KBM-7 (cell line): ENCODE measurements around the gene SH3GL1.

Experiments used
- DNase-seq: peaks from one replicate; pipeline ENCODE4 v3.0.0-alpha.2; 2015
- in situ Hi-C: fragments of 300-500 bp; cut with MboI; formaldehyde crosslinking; loops from 2 replicates; pipeline ENCODE4 v1.14.3; 2020; ENCODE audit warnings: low sequenced_read_pairs, low pct_unique_long_range_greater_than_20kb, mixed read lengths

Gene SH3GL1

DNA sequence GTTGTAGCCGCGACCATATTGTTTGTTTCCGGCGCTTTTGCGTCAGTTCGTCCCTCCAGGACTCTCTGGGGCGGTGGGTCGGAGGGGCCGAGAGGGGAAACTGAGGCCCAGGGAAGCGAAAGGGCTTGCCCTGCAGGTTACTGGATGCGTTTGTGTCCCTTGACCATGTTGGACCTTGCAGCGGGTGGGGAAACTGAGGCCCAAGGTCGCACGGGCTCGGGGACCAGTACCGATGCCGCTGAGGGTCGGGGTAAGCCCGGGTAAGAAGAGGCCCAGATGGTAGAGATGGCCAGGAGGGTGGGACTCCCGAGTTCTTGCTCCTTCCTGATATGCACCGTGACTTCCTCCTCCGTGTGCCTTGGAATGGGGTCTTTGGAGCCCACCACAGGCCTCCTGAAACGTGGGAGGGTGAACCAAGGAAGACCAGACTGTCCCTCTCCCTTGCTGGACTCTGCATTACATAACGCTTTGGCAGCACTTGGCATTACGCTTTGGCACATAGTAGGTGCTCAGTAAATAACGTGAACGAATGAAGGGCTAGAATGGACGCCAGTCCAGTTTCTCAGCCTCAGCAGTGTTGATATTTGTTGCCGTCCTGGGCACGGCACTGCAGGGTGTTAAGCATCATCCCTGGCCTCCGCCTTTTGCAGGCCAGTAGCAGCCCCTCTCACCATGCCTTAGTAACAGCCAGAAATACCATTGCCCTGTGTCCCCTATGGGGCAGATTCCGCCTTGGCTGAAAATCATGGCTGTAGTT is 2.8 kb upstream of the SH3GL1 start:
- peak; percentile 21 for DNase-seq
- in situ Hi-C loops, result no loop called here

DNA sequence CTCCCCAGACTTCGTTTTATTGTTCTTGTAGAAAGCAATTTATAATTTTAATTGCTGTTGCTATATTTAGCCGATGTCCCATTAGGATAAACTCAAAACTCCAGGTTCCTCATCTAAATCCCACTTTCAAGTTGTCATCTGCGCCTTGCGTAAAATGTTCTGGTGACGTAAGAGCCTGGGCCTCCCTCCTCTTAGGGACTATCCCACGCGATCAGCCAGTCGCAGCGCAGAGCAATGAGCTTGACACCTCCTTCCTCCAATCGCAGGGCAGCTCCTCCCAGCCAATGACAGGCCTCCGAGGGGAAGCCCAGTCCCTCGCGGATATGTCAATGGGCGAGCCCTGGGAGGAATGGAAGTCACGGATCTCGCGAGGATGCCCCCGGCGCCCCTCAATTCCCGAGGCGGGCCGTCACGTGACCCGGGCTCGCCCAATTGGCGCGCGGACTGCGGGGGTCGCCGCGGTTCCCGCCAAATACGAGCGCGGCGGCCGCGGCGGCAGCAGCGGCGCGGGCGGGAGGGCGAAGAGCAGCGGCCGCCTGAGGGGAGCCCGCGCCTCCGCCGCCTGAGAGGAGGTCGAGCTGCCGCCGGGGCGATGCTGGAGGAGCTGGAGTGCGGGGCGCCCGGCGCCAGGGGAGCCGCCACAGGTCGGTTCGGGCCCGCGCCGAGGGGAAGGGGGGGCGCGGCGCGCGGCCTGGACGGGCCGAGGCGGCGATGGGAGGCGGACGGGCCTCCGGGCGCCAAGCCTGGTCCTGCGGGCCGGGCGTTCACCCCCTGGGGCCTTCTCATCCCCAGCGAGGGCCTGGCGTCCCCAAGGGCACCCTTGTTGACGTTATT is 2.0 kb upstream of the SH3GL1 start, which contains the start of gene CHAF1A:
CHAF1A (plus strand) TSS at position 470 of the 834 bp plus-strand sequence; CDS start at position 593, 123 bp downstream.
- DNase-seq, result peak; percentile 99
- in situ Hi-C loops, result no loop called here

DNA sequence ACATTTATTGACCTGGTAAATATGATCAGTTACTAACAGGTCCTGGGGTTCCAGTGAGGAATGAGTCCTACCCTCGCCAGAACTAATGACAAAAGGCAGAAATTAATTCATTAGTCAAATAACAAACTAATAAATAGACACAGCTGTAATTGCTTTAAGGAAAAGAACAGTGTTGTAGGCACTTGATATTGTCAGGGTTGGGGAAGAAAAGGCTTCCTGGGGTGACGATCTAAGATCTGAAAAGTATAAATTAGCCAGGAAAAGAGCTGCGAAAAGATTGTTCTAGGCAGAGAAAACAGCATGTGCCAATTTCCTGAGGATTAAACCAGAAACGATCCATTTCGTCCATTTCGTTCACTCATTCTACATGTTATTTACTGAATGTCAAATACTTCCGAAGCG is 1.4 kb upstream of the SH3GL1 start:
- in situ Hi-C loops, result no loop called here

DNA sequence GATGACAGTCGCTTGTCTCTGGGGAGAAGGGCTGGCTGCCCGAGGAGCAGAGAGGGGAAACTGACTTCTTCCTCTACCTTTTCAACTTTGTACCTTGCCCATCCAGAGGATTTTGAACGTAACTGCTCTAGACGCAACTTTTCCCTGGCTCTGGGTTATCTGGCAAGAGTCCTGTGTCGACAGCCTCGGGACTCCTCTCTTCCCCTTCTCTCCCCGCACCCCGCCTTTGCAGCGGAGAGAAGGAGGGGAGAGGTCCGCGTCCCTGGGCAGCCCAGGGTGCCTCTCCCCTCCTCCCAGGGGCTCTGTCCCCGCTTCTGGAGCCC is 574 bp downstream of the SH3GL1 start:
- in situ Hi-C loops, result no loop called here
- peak; percentile 57 for DNase-seq

More for the DNA sequence above, 1.4 kb upstream of the SH3GL1 start:
- no peak for DNase-seq

DNA sequence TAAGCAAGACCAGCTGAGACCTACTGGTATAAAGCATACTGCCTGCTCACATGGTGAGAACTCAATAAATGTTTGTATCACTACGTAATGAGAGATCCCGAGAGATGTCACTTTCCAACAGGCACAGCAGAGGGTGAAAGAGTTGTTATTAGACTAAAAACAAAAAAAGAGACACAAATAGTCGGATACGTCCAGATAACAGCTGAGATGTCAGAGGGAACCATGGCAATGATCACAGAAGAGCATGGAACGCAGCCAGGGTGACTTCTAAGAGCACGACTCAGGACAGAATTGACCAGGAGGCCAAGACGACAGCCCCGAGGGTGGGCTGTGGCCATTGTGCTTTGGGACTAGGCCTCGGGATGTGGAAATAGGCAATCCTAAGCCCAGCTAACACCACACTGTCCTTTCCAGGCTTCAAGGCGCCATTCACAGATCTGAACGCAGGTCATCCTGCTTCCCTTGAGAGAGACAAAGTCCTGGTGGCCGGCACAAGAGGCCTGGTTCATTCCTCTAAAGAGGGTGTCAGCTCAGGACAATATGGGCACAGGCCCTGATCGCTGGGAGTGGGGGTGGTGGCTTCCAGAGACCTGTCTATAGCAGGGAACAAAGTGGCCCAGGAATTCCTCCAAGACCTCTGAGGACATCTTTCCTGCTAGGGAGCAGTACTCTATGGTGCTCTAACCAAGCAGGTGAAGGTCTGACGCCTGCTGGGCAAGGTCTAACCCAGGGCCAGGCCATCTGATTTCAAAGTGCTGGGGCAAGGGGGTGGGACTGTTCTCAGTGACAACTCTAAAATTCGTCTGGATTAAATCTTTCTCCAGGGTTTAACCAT is 3.2 kb downstream of the SH3GL1 start:
- in situ Hi-C loops, result no loop called here

DNA sequence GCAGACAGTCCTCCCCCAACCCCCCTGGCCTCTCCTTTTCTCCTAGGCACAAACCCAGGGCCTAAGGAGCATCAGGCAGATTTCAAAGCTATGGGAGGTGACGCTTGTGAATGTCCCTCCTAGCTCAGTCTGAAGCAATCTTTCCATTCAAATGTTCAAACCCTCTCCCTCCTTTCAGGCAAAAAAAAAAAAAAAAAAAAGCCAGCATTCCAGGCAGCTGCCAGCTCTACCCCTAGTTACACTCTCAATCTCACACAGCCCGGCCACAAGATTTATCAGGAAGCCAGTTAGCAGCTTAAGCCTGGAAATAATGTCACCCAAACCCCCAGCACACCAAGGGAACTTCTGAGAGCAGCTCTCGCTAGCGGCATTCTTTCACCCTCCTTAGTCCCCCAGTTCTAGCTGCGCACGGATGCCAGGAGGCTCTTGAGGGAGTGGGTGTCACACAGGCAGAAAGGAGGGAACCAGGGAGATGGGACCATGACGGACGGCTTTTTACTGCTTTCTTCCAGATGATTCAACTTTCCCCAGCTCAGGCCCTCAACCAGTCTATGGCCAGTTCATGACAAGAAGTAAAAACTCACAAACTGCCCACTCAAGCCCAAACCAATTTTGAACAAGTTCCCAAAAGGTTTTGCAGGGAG is 6.3 kb downstream of the SH3GL1 start:
- in situ Hi-C loops, result no loop called here
- no peak for DNase-seq

More for the DNA sequence above, 3.2 kb downstream of the SH3GL1 start:
- DNase-seq, result no peak

DNA sequence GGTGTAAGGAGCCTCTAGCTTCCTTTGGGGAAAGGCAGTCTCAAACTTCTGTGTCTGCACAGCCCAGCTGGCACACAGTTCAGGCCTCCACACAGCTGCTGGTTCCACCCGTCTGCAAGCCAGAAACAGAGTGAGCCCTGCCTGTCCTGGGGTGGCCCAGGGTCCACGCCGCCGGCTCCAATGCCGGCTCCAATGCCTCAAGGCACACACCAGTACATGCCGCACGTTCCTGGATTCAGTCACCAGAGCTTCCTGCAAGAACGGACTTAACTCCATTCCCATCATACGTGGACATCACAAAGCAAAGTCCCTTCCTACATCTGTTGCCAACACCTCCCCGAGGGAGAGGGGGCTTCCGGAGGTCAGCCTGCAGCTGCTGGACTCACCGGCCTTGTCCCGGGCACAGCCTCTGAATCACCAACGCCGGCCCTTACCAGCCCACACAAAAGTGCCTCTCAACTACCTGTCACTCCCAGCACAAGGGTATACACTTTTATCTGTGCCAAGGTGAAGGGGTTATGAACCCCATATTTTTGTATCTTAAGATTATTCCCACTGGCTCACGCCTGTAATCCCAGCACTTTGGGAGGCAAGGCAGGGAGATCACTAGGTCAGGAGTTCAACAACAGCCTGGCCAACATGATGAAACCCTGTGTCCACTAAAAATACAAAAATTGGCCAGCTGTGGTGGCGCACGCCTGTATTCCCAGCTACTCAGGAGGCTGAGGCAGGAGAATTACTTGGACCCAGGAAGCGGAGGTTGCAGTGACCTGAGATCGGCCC is 8.5 kb downstream of the SH3GL1 start:
- in situ Hi-C loops, result no loop called here
- DNase-seq, result no peak

DNA sequence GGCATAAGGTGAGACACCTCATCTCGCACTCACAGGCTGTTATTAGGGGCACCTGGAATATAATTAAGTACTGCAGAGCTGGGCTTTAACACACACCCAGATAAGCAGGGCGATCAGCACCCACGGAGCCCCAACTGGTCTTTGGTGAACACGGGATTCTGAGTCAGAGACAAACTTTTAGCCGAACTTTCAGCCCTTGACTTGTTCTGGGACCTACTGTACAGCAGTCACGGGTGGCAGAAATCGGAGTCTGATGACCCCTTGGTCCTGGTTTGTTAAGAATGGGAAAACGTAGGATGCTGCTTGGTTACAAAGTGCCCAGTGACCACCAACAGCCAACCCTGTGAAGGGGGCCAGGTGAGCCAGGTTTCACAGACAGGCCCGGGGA is 9.0 kb downstream of the SH3GL1 start:
- in situ Hi-C loops, result no loop called here

DNA sequence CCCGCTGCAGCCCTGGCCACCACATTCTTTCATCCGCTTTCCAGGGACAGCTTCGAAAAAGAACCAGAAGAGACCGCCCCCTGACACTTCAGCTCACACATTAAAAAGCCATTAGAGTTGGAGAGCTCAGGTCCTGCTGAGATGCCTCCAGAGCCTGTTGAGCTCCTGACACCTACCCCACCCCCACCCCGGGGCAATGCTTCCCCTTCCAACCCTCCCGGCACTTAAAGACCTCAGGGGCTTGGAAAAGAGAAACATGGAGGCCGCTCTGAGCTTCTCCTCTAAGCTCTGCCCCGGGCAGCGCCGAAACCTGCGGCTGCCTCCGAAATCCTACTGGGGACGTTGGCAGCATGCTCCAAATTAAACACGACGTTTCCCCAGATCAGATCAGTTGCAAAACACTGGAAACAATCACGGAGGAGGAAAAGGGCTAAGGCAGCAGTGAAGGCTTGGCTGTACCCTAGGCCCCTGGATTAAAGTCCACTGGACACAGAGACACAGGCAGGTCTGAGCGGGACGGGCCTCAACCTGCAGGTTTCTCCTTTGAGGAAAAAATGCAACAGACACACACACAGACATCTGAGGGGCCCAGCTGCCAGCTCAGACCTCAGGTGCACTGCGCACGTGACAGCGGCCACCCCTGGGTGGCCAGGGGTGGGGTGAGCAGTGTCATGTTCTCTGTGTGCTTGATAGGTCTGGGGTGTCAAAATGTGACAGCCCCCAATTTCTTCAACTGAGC is 9.6 kb downstream of the SH3GL1 start:
- peak; percentile 52 for DNase-seq
- in situ Hi-C loops, result no loop called here

More for the DNA sequence above, 9.0 kb downstream of the SH3GL1 start:
- no peak for DNase-seq

DNA sequence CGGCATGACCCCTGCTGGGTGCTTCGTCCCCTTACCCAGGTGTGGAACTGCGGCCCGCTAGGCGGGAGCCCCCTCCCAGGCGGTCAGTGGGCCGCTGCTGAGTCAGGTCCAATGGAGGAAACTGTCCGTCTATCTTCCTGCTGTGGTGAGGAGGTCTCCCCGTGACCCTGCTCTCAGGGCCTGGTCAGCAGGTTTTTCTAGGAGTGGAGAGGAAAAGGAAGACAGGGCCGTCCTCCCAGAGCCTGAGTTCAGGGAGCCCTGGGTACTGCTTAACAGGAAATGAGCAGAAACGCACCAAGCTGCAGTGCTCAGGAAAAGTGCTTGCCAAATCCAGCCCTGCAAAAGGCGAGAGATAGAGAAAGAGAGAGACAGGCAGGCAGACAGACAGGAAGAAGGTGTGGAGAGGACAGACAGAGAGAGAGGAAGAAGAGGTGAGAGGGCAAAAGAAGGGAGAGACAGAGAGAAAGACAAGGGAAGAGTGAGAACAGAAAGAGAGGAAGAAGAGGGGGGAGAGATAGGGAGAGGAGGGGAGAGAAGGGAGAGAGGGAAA is 10.3 kb downstream of the SH3GL1 start:
- no peak for DNase-seq
- in situ Hi-C loops, result no loop called here

DNA sequence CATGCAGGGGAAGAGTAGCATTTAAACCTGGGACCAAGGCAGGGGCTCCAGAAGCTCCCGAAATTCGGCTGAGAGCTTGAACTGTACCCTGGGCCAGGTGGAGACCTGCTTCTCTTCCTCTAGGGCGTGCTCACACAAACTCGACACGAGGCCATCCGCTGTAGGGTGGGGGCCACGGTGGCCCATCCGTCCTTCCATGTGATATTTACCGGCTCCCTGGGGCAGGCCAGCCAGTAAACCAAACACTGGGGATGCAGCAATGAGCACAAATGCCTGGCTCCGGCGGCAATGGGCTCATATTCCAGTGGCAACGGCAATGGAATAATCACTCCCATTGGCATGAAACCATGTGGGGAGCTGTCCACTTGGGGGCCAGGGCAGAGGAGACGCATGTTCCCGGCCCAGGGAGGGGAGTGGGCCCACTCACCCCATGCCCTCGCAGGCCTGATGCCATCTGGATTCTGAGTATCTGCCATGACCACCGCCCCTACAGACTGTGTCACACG is 10.8 kb downstream of the SH3GL1 start:
- no peak for DNase-seq
- in situ Hi-C loops, result no loop called here

DNA sequence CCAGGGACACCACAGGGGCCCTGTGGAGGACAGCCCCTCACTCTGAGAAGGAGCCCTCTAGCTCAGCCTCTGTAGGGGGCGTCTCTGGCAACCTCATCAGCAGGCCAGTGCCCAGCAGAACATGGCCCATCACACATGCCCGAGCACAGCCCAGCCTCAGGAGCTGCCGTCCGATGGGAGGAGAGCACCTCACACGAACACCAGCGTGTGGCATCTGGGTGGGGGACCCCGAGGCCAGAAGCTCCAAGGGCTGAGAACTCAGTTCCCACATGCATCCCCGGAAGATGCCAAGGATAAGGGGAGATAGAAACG is 11.3 kb downstream of the SH3GL1 start:
- in situ Hi-C loops, result no loop called here
- no peak for DNase-seq

DNA sequence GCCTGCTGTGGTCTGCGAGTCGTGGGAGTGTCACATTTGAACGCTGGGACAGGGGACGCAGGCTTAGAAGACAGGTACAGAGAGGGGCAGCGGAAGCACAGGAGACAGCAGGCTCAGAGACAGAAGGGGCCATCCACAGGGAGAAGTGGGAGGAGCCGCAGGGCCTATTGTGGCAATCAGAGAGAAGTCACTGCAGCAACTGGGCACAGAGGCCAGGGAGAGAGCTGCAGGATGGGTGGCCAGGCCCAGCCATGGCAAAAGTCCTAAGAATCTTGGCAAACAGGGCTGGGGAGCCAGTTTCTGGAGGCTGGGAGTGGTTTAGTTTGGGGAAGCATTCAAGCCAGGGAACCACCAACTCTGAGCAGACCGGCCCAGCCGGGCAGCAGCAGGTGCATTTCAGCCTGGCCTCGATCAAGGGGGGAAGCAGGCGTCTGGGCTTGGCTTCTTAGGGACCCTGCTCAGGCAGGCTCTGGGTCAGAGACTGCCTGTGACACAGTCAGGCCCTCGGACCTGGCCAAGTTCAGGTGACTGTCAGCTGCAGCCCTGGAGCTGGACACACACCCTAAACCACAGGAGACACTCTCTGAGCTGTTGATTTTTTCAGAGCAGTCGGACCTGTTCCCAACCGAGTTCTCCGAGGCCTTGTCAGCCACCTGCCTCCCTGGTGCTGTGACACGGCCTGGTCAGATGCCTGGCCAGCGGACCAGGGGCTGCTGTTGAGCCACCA is 11.8 kb downstream of the SH3GL1 start:
- no peak for DNase-seq
- in situ Hi-C loops, result no loop called here

DNA sequence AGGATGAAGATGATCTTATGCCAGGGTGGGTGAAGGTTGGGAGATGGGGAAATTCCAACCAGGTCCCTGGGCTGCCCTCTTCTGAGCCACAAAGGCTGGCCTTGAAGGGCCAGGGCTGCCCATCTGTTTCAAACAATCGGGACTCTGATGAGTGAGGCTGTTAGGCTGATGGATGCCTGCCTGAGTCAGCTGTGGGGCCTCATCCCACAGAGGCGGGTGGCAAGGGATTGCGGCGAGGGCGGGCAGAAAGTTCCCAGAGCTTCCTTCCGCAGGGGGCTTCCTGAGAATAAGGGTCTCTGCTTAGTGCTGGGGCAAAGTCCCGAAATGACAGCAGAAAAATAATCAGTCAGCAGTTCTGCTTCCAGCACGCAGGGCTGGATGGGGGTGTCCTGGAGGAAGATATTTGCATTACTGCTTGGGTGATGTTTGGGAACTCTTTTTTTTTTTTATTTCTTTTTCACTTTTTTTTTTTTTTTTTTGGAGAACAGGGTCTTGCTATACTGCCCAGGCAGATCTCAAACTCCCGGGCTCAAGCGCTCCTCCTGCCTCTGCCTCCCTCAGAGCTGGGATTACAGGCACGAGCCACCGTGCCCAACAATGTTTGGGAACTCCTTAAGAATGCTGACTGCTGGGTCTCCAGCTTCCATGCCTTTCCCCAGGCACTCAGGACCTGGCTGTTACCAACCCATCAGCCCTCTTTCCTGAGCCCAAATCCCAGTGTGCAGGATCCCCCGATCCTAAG is 14.1 kb downstream of the SH3GL1 start:
- in situ Hi-C loops, result no loop called here
- DNase-seq, result no peak

DNA sequence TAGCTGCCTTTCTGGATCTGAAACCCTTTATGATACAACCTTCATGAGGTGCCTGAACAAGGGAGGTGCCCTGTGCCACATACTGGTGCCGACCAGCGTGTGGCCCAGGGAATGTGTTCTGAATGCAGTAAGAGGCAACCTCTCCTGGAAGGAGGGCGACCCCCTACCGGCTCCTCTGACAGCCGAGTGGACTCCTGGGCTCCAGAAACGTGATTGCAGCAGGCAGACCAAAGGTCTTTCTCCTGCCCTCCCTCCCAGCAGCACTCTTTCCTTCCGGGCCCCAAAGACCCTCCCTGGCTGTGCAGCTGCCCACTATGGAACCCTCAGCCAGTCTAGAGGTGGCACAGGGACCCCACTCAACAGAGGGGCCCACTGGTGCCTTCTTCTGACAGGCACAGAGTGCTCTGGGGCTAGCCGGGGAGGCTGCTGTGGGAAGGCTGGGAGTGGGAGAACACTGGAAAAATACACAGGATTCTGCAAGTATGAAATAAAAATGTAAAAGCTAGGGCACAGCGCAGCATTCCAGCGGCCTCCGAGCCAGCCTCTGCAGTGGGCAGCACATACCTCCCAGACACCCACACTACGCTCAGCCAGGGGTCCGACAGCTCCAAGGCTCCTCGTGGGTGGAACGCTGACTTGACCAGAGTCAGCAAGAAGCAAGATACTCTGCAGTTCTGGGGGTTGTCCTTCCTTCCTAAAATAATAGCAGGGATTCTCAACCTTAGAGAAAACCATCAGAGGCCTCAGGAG is 14.9 kb downstream of the SH3GL1 start:
- in situ Hi-C loops, result no loop called here

More for the DNA sequence above, 14.9 kb downstream of the SH3GL1 start:
- no peak for DNase-seq
